ENCODE measurements around the gene PRMT1.

- no peak for TF ChIP-seq CTCF (IDR thresholded peaks at IDR 0.05)
- peak; percentile 36 to 67 for TF ChIP-seq POLR2A (IDR thresholded peaks at IDR 0.05)
Measured at GRCh38 chr19:49690656-49691242, 13.7 kb downstream of the PRMT1 start, which contains the start of gene CPT1C.
